Suprapubic skin (tissue), 4 donors: ENCODE measurements around the gene FBXO30. TPM values are rescaled to one million over a fixed set of nuclear protein-coding genes. Genes with fewer than 3 reads are reported as not detected.

Experiments
- DNase-seq, 2 donors: peaks; one replicate each; pipeline ENCODE4 v3.0.0-alpha.2; 2019; ENCODE audit warnings: low spot score in 2 of 2
- H3K27ac ChIP-seq: fragments of 200-600 bp; sonication (generic); one replicate; pipeline ENCODE4 v1.5.1; 2019
- H3K27me3 ChIP-seq: fragments of 200-600 bp; sonication (generic); one replicate; pipeline ENCODE4 v1.5.1; 2019
- H3K36me3 ChIP-seq: fragments of 200-600 bp; sonication (generic); one replicate; pipeline ENCODE4 v1.5.1; 2019
- H3K4me1 ChIP-seq: fragments of 200-600 bp; sonication (generic); one replicate; pipeline ENCODE4 v1.5.1; 2019
- H3K4me3 ChIP-seq: fragments of 200-600 bp; sonication (generic); one replicate; pipeline ENCODE4 v1.5.1; 2019; ENCODE audit warnings: mild to moderate bottlenecking
- H3K9me3 ChIP-seq: fragments of 200-600 bp; sonication (generic); one replicate; pipeline ENCODE4 v1.5.1; 2019
- EP300 ChIP-seq: sonication (generic); formaldehyde crosslinking; IDR thresholded peaks from one replicate; pipeline ENCODE4 v1.6.1; 2017; ENCODE audit warnings: antibody characterized with exemption
- POLR2A ChIP-seq, 2 donors: fragments of 450-650 bp; IDR thresholded peaks; one replicate each; pipeline ENCODE4 v1.6.1; 2017; ENCODE audit warnings: antibody characterized with exemption in 2 of 2, mild to moderate bottlenecking in 2 of 2, moderate library complexity in 2 of 2
- POLR2AphosphoS5 ChIP-seq, 3 donors: sonication (generic); formaldehyde crosslinking; IDR thresholded peaks; one replicate each; pipeline ENCODE4 v1.6.1; 2017; ENCODE audit warnings: antibody characterized with exemption in 3 of 3
- WGBS: methylation state at CpG from one replicate; pipeline ENCODE4 v1.1.5; 2018; 5-methylcytosine and 5-hydroxymethylcytosine counted together
- total RNA-seq, 4 donors: library from RNA; depleted of rRNA; stranded (reverse); fragments of >200 nt; gene quantifications; one replicate each; pipeline ENCODE4 v1.1.0, GENCODE V29; 2016
- TF ChIP-seq, protein P1 (sequence below), 2 donors: fragments of 200-600 bp in 1 of 2; fragments of 450-650 bp in 1 of 2; sonication (generic) in 1 of 2; IDR thresholded peaks; one replicate each; pipeline ENCODE4 v1.5.1; 2016 to 2019; ENCODE audit warnings: antibody characterized with exemption in 2 of 2, mild to moderate bottlenecking in 1 of 2, moderate library complexity in 1 of 2

The FBXO30 gene
- total RNA-seq, 4 donors from 2014 or later, result 3.6 to 5.6 (median 5.3) TPM

DNA sequence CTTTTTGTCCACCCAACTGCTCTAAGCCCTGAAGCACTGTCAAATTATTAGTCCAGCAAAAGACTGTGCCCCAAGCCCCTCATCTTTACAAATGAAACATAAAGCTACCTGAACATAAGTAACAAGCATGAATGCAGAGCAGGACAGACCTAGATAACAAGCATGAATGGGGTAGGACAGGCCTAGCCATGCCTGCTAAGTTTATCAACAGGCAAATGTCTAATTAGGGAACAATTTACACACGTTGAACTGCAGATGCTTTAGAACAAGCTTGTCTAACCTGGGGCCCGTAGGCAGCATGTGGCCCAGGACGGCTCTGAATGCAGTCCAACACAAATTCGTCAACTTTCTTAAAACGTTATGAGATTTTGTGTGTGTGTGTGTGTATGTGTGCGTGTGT lies 13.6 kb downstream of the FBXO30 start:
- no peak for DNase-seq
- Histone ChIP-seq H3K27ac (no peak overlapping the region), H3K36me3 (peaks cover 18% of the 10 kb centered on the region), H3K27me3 (no peaks in the 10 kb centered on the region), H3K4me1 (peaks cover 13% of the 10 kb centered on the region), H3K4me3 (no peak overlapping the region), H3K9me3 (no peaks in the 10 kb centered on the region)
- TF ChIP-seq POLR2AphosphoS5 (IDR thresholded peaks at IDR 0.05) (no peak), POLR2A (IDR thresholded peaks at IDR 0.05) (no peak), EP300 (no peak)
- WGBS, result 57% methylated on average over 6 of the region's 6 CpGs

DNA sequence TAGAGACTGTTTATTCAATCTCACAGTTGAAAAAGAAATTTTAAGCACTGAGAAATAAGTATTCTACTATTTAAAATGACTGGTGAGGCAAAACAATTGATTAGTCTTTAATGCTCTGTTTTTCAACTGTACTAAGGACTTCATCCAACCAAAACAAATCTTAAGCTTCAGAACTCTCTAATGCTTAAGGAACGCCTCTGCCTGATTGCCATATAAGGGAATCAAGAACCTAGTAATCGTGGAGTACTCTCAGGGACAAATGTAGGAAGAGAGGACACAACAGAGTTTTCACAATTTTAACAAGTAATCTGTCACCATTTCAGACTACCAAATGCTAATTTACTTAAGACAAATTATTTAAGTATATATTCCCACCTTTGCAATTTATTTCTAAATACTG lies 16.1 kb downstream of the FBXO30 start:
- Histone ChIP-seq H3K9me3 (no peaks in the 10 kb centered on the region), H3K27ac (no peak overlapping the region), H3K4me1 (peaks cover 13% of the 10 kb centered on the region), H3K27me3 (no peaks in the 10 kb centered on the region), H3K4me3 (no peak overlapping the region), H3K36me3 (no peaks in the 10 kb centered on the region)
- WGBS, result 46% methylated on average over 2 of the region's 2 CpGs
- DNase-seq, result no peak
- no peak for TF ChIP-seq POLR2A (IDR thresholded peaks at IDR 0.05)
- TF ChIP-seq, protein P1, sequence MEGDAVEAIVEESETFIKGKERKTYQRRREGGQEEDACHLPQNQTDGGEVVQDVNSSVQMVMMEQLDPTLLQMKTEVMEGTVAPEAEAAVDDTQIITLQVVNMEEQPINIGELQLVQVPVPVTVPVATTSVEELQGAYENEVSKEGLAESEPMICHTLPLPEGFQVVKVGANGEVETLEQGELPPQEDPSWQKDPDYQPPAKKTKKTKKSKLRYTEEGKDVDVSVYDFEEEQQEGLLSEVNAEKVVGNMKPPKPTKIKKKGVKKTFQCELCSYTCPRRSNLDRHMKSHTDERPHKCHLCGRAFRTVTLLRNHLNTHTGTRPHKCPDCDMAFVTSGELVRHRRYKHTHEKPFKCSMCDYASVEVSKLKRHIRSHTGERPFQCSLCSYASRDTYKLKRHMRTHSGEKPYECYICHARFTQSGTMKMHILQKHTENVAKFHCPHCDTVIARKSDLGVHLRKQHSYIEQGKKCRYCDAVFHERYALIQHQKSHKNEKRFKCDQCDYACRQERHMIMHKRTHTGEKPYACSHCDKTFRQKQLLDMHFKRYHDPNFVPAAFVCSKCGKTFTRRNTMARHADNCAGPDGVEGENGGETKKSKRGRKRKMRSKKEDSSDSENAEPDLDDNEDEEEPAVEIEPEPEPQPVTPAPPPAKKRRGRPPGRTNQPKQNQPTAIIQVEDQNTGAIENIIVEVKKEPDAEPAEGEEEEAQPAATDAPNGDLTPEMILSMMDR (IDR thresholded peaks at IDR 0.05), result no peak
- TF ChIP-seq POLR2AphosphoS5 (IDR thresholded peaks at IDR 0.05), result no peak
- no peak for TF ChIP-seq EP300

DNA sequence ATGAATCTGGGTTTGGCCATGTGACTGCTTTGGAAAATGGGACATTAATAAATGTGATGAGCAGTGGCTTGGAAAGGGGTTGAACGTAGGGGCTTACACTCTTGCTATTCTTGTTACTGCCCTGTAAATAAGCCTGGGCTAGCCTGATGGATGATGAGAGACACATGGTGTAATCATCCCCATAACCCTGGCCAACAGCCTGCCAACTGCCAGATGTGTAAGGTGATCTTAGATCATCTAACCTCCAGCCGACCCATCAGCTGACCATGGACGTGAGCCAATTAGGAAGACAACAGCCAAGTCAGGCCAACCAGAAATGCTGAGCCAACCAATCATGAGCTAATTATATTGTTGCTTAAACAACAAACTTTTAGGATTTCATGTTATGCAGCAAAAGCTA lies 25.2 kb downstream of the FBXO30 start:
- peaks cover 7% of the 10 kb centered on the region for H3K36me3 ChIP-seq
- no peaks in the 10 kb centered on the region for H3K9me3 ChIP-seq
- no peaks in the 10 kb centered on the region for H3K4me1 ChIP-seq
- no peaks in the 10 kb centered on the region for H3K27me3 ChIP-seq
- no peak overlapping the region for H3K4me3 ChIP-seq
- no peak overlapping the region for H3K27ac ChIP-seq
- WGBS, result 77% methylated on average over 3 of the region's 3 CpGs
- TF ChIP-seq POLR2A (IDR thresholded peaks at IDR 0.05), result no peak
- no peak for DNase-seq

DNA sequence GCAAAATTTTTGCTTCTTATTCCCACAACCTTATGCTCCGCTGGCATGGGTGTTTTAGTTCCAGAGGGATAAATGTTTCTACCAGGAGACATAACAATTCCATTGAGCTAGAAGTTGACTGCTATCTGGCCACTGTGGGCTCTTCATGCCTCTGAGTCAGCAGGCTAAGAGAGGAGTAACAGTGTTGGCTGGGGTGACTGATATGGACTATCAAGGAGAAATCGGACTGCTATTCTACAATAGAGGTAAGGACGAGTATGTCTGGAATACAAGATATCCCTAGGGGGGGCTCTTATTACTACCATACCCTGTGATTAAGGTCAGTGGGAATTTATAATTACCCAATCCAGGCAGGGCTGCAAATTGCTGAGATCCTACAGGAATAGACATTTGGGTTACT lies 26.9 kb downstream of the FBXO30 start:
- Histone ChIP-seq H3K9me3 (no peaks in the 10 kb centered on the region), H3K27ac (no peak overlapping the region), H3K4me1 (no peaks in the 10 kb centered on the region), H3K27me3 (no peaks in the 10 kb centered on the region), H3K36me3 (peaks cover 7% of the 10 kb centered on the region), H3K4me3 (no peak overlapping the region)
- 89% methylated on average over 3 of the region's 3 CpGs for WGBS
- TF ChIP-seq POLR2AphosphoS5 (IDR thresholded peaks at IDR 0.05), result no peak
- no peak for TF ChIP-seq POLR2A (IDR thresholded peaks at IDR 0.05)
- TF ChIP-seq, protein P1 (IDR thresholded peaks at IDR 0.05), result no peak
- TF ChIP-seq EP300, result no peak
- no peak for DNase-seq

DNA sequence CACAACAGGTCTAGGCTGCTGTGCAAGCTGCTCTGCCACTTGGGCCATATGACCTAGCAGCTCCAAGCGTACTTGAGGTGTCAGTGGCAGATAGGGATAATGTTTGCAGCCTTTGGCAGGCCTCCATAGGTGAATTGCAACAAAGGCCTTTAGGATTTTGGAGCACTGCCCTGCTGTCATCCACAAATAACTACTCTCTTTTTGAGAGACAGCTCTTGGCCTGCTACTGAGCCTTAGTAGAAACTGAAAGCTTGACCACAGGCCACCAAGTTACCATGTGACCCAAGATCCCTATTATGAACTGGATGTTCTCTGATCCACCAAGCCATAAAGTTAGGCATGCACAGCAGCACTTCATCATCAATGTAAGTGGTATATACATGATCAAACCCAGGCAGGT lies 29.9 kb downstream of the FBXO30 start:
- TF ChIP-seq, protein P1 (IDR thresholded peaks at IDR 0.05), result no peak
- Histone ChIP-seq H3K27ac (no peak overlapping the region), H3K9me3 (no peaks in the 10 kb centered on the region), H3K36me3 (peaks cover 7% of the 10 kb centered on the region), H3K27me3 (no peaks in the 10 kb centered on the region), H3K4me1 (no peaks in the 10 kb centered on the region), H3K4me3 (no peak overlapping the region)
- WGBS, result 79% methylated on average over 1 of the region's 1 CpG
- DNase-seq, result no peak

DNA sequence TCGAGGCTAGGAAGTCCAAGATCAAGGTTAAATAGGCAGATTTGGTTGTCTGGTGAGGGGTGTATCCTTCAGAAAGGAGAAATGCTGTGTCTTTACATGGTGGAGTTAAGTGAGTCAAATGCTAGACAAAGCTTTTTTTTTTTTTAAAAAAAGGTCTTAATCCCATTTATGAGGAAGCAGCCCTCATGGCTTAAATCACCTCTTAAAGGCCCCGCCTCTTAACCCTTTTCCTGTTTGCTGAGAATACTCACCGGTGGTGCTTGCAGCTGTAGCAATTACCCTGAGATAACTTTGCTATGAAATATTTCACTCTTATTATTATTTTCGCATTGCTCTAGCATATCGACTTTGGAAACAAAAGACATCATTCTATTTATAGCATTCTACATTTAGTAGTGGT lies 30.8 kb downstream of the FBXO30 start:
- no peak for DNase-seq
- TF ChIP-seq, protein P1 (IDR thresholded peaks at IDR 0.05), result no peak
- no peak for TF ChIP-seq EP300
- no peak for TF ChIP-seq POLR2AphosphoS5 (IDR thresholded peaks at IDR 0.05)
- TF ChIP-seq POLR2A (IDR thresholded peaks at IDR 0.05), result no peak
- Histone ChIP-seq H3K4me3 (no peak overlapping the region), H3K27me3 (no peaks in the 10 kb centered on the region), H3K27ac (no peak overlapping the region), H3K4me1 (no peaks in the 10 kb centered on the region), H3K9me3 (no peaks in the 10 kb centered on the region), H3K36me3 (peaks cover 7% of the 10 kb centered on the region)
- WGBS, result 85% methylated on average over 5 of the region's 5 CpGs
